Measurements from ENCODE around the gene B9D1. TPM values are rescaled to one million over a fixed set of nuclear protein-coding genes. Genes with fewer than 3 reads are reported as not detected.
"Not testable (repeated sequence)": the region's sequence is repeated elsewhere in the genome, so short reads cannot be mapped to it uniquely, and the experiment has no call there.

The B9D1 gene
- total and polyA plus RNA-seq, 2 experiments from 2014 or later: 29.6 to 30.8 TPM

DNA sequence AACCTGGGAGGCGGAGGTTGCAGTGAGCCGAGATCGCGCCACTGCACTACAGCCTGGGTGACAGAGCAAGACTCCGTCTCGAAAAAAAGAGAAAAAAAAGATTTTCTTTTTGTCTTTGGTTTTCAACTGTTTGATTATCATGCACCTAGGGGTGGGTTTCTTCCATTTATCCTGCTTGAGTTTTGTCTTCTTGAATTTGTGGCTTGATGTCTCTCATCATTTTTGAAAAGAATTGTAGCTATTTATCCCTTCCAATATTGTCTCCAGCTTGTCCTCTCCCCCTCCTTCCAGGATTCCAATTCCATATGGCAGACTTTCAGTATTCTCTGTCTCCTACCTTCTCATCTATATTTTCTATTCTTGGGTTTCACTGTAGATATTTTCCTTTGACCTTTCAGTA lies 7.8 kb downstream of the B9D1 start:
- Histone ChIP-seq H3K27me3 (no peaks in the 10 kb centered on the region), H3K9me3 (ENCODE audit: low read depth) (no peaks in the 10 kb centered on the region), H3K27ac (no peak overlapping the region), H3K4me3 (no peak overlapping the region), H4K20me1 (ENCODE audit: insufficient read depth, poor library complexity, severe bottlenecking) (no peaks in the 10 kb centered on the region), H3K4me2 (no peak overlapping the region), H3K36me3 (replicated peaks; ENCODE audit: insufficient read depth, low read depth) (no peaks in the 10 kb centered on the region), H2AFZ (no peak overlapping the region), H3K9me2 (replicated peaks; ENCODE audit: insufficient read depth) (no peaks in the 10 kb centered on the region), H3K4me1 (ENCODE audit: insufficient read depth) (no peaks in the 10 kb centered on the region), H3K79me2 (no peaks in the 10 kb centered on the region)
- no peak for DNase-seq (ENCODE audit: low spot score)
- 81% methylated on average over 6 of the region's 6 CpGs for WGBS (ENCODE audit: low lambda C conversion rate, missing lambda C conversion rate)
- TF ChIP-seq EZH2 (IDR thresholded peaks at IDR 0.05; ENCODE audit: borderline replicate concordance) (no peak), EZH2phosphoT487 (IDR thresholded peaks at IDR 0.05; ENCODE audit: low read depth, severe bottlenecking, unreplicated experiment) (no peak)
- TF ChIP-seq, protein P1, sequence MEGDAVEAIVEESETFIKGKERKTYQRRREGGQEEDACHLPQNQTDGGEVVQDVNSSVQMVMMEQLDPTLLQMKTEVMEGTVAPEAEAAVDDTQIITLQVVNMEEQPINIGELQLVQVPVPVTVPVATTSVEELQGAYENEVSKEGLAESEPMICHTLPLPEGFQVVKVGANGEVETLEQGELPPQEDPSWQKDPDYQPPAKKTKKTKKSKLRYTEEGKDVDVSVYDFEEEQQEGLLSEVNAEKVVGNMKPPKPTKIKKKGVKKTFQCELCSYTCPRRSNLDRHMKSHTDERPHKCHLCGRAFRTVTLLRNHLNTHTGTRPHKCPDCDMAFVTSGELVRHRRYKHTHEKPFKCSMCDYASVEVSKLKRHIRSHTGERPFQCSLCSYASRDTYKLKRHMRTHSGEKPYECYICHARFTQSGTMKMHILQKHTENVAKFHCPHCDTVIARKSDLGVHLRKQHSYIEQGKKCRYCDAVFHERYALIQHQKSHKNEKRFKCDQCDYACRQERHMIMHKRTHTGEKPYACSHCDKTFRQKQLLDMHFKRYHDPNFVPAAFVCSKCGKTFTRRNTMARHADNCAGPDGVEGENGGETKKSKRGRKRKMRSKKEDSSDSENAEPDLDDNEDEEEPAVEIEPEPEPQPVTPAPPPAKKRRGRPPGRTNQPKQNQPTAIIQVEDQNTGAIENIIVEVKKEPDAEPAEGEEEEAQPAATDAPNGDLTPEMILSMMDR (IDR thresholded peaks at IDR 0.05; ENCODE audit: poor library complexity): no peak

DNA sequence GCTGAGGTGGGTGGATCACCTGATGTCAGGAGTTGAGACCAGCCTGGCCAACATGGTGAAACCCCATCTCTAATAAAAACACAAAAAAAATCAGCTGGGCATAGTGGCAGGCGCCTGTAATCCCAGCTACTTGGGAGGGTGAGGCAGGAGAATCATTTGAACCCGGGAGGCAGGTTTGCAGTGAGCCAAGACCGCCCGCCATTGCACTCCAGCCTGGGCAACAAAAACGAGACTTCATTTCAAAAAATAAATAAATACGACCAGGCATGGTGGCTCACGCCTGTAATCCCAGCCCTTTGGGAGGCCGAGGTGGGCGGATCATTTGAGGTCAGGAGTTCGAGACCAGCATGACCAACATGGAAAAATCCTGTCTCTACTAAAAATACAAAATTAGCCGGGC lies 9.1 kb downstream of the B9D1 start:
- H4K20me1 ChIP-seq (ENCODE audit: insufficient read depth, poor library complexity, severe bottlenecking); H3K79me2 ChIP-seq; DNase-seq (ENCODE audit: low spot score); H3K4me2 ChIP-seq; H2AFZ ChIP-seq; H3K27ac ChIP-seq; H3K9me3 ChIP-seq (ENCODE audit: low read depth); H3K4me1 ChIP-seq (ENCODE audit: insufficient read depth); H3K4me3 ChIP-seq; H3K27me3 ChIP-seq; H3K9me2 ChIP-seq (replicated peaks; ENCODE audit: insufficient read depth); H3K36me3 ChIP-seq (replicated peaks; ENCODE audit: insufficient read depth, low read depth): not testable (repeated sequence)
- 100% methylated on average over 11 of the region's 11 CpGs for WGBS (ENCODE audit: low lambda C conversion rate, missing lambda C conversion rate)

DNA sequence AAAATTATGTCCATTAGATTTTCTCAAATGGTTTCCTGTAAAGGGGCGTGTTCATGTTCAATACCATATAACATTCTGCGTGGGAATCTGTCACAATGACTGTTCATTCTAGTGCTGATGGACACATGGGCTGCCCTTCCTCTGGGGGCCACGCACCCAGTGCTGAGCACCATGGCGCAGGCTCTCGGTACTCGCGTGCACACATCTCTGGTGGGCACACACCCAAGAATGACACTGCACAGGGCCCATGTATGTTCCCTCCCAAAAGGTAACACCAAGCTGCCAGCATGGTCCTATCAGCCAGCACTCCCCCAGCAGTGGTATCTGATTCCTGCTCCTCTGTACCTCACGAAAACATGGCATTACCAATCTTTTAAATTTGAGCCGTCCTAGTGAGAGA lies 13.7 kb downstream of the B9D1 start:
- DNase-seq (ENCODE audit: low spot score): no peak
- peaks cover 36% of the 10 kb centered on the region for H3K4me1 ChIP-seq (ENCODE audit: insufficient read depth)
- H3K79me2 ChIP-seq: no peaks in the 10 kb centered on the region
- H3K4me3 ChIP-seq: no peak overlapping the region
- H3K27ac ChIP-seq: no peak overlapping the region
- H2AFZ ChIP-seq: no peak overlapping the region
- H3K9me2 ChIP-seq (replicated peaks; ENCODE audit: insufficient read depth): no peaks in the 10 kb centered on the region
- H3K36me3 ChIP-seq (replicated peaks; ENCODE audit: insufficient read depth, low read depth): no peaks in the 10 kb centered on the region
- no peaks in the 10 kb centered on the region for H3K27me3 ChIP-seq
- no peaks in the 10 kb centered on the region for H3K9me3 ChIP-seq (ENCODE audit: low read depth)
- TF ChIP-seq, protein P1 (IDR thresholded peaks at IDR 0.05; ENCODE audit: poor library complexity): no peak
- no peak for TF ChIP-seq EZH2 (IDR thresholded peaks at IDR 0.05; ENCODE audit: borderline replicate concordance)
- no peak for TF ChIP-seq EZH2phosphoT487 (IDR thresholded peaks at IDR 0.05; ENCODE audit: low read depth, severe bottlenecking, unreplicated experiment)
- no peaks in the 10 kb centered on the region for H4K20me1 ChIP-seq (ENCODE audit: insufficient read depth, poor library complexity, severe bottlenecking)
- WGBS (ENCODE audit: low lambda C conversion rate, missing lambda C conversion rate): 96% methylated on average over 9 of the region's 9 CpGs
- no peak overlapping the region for H3K4me2 ChIP-seq

DNA sequence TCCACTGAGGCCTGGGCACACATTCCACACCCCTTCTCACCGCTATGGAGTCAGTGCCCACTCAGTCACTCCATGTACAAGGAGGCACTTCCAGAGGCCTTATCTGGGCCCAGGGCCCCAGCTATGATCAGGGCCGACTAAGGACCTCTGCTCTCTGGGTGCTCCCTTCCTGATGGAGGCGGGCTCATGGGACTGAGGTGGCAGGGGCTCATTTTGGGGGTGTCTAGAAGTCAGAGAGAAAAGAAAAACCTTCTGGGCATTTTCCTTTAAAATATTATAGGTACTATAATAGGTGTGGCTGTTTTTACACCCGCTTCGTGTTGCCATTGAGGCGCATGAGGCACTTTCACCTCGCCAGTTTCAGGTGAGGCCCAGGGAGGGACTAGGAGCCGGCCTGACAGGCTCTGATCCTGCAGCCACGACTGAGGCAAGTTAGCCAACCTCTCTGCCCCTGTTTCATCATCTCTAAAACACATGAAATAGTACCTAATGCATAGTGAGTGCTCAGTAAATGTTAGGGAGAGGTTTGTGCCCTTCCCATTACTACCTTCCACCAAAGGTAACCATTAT lies 14.4 kb downstream of the B9D1 start:
- DNase-seq (ENCODE audit: low spot score): no peak
- Histone ChIP-seq H3K9me2 (replicated peaks; ENCODE audit: insufficient read depth) (no peaks in the 10 kb centered on the region), H3K4me2 (no peak overlapping the region), H3K4me1 (ENCODE audit: insufficient read depth) (peaks cover 36% of the 10 kb centered on the region), H3K4me3 (no peak overlapping the region), H3K27me3 (no peaks in the 10 kb centered on the region), H3K79me2 (no peaks in the 10 kb centered on the region), H3K36me3 (replicated peaks; ENCODE audit: insufficient read depth, low read depth) (no peaks in the 10 kb centered on the region), H2AFZ (no peak overlapping the region), H3K27ac (peak overlapping the region; percentile 79), H3K9me3 (ENCODE audit: low read depth) (no peaks in the 10 kb centered on the region), H4K20me1 (ENCODE audit: insufficient read depth, poor library complexity, severe bottlenecking) (no peaks in the 10 kb centered on the region)
- TF ChIP-seq, protein P1 (IDR thresholded peaks at IDR 0.05; ENCODE audit: poor library complexity): no peak
- TF ChIP-seq EZH2phosphoT487 (IDR thresholded peaks at IDR 0.05; ENCODE audit: low read depth, severe bottlenecking, unreplicated experiment) (no peak), EZH2 (IDR thresholded peaks at IDR 0.05; ENCODE audit: borderline replicate concordance) (no peak)
- WGBS (ENCODE audit: low lambda C conversion rate, missing lambda C conversion rate): 89% methylated on average over 9 of the region's 9 CpGs
